GM12874 (cell line): ENCODE measurements around the gene PCIF1.

Experiments used
- TF ChIP-seq, protein P1 (sequence below): IDR thresholded peaks from 2 replicates; pipeline ENCODE4 v1.5.1; 2011; ENCODE audit warnings: low read depth, mild to moderate bottlenecking, control low read depth, low read length, moderate library complexity; ENCODE audit not compliant: insufficient read depth

The PCIF1 gene

DNA sequence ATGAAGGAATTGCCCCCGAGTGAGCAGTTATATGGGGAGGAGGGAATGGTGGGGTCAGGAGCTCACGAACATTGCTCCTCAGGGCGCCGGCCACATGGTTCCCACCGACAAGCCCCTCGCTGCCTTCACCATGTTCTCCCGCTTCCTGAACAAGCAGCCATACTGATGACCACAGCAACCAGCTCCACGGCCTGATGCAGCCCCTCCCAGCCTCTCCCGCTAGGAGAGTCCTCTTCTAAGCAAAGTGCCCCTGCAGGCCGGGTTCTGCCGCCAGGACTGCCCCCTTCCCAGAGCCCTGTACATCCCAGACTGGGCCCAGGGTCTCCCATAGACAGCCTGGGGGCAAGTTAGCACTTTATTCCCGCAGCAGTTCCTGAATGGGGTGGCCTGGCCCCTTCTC, 36.2 kb upstream of the PCIF1 start:
- TF ChIP-seq, protein P1, sequence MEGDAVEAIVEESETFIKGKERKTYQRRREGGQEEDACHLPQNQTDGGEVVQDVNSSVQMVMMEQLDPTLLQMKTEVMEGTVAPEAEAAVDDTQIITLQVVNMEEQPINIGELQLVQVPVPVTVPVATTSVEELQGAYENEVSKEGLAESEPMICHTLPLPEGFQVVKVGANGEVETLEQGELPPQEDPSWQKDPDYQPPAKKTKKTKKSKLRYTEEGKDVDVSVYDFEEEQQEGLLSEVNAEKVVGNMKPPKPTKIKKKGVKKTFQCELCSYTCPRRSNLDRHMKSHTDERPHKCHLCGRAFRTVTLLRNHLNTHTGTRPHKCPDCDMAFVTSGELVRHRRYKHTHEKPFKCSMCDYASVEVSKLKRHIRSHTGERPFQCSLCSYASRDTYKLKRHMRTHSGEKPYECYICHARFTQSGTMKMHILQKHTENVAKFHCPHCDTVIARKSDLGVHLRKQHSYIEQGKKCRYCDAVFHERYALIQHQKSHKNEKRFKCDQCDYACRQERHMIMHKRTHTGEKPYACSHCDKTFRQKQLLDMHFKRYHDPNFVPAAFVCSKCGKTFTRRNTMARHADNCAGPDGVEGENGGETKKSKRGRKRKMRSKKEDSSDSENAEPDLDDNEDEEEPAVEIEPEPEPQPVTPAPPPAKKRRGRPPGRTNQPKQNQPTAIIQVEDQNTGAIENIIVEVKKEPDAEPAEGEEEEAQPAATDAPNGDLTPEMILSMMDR, result no peak

DNA sequence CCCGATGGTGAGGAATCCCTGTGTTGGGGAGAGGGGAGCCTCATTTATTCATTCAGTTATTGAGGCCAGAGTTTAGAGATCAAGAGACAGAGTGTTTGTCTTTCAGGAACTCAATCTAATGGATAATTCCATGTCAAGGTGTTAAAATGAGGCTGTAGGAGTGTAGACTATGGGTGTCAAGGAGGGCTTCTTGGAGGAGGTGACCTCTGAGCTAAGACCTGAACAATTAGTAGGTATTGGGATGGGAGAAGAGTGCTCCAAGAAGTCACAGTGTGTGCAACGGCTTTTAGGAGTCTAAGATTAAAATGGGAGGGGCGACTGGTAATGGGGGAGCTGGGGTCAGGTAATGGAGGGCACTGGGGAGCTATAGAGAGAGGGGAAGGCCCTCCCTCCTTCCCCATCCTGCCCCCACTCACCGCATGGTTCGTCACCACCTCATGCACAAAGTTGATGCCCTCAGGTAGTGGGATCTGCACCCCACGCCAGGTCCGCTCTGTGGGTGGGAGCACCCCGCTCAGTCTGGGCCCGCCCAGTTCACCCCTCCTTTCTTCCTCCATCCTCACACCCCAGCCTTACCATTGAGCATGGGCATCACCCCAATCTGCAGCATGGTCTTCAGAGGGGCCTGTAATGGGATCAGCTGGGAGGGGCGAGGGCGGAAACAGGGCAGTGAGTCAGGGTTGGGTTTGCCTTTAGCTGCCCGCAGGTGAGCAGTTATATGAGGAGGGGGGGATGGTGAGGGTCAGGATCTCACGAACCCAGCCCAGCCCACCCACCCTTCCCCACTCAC, 35.2 kb upstream of the PCIF1 start:
- TF ChIP-seq, protein P1, result no peak

- TF ChIP-seq, protein P1, result no peak
These were observed 32.2 kb upstream of the PCIF1 start for GRCh38 chr20:45902199-45902701.

DNA sequence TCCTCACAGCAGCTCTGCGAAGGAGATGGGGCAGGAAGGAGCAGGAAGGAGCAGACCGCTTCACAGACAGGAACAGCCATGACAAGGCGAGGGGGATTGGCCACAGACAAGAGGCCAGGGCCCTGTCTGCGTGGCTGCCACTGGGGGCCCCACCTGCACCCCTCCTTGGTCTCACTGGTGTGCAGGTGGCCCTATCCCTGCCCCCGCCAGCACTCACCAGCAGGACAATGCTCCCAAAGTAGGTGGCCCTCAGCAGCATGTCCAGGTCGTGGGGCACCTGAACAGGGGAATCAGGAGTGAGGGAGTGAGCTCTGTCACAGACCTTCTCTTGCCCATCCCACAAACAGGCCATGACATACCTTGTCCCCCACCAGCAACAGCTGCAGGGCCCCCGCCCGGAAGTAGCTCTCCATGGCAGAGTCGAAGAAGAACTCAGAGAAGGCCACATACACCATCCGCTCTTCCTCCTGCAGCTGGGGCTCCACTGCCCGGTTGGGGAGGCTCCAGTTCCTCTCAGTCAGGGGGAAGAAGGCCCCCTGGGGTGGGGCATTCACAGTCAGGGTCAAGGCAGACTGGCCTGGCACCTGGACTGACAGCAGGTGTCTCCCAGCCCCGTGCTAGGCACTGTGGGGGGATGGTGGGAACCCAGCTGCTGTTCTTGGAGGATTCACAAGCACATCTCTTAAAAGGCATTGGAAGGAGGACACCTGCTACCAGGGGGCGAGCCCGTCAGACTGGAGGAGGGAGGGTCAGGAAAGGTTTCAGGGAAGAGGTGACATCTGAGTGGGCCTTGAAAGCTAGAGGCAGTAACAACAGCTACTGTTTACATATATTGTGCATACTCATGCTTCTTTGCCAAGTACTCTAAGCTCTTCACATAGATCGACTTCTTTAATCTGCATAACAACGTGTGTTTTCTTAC, 29.6 kb upstream of the PCIF1 start:
- TF ChIP-seq, protein P1, result no peak

GRCh38 chr20:45905505-45906079, 28.9 kb upstream of the PCIF1 start:
- TF ChIP-seq, protein P1, result no peak

GRCh38 chr20:45907219-45907948, 27.1 kb upstream of the PCIF1 start:
- TF ChIP-seq, protein P1, result no peak
